Ramos (cell line): Measurements from ENCODE around the gene ZBTB8OS.
"Not testable (repeated sequence)": the region's sequence is repeated elsewhere in the genome, so short reads cannot be mapped to it uniquely, and the experiment has no call there.

Experiments
- in situ Hi-C: fragments of 300-500 bp; cut with MboI; formaldehyde crosslinking; loops from one replicate; pipeline ENCODE4 v1.14.3; 2022; ENCODE audit warnings: low sequenced_read_pairs; ENCODE audit not compliant: unreplicated experiment

ZBTB8OS gene

GRCh38 chr1:32650248-32650751 lies at the start of gene ZBTB8OS:
Gene ZBTB8OS (minus strand): TSS chr1:32650550. CDS start chr1:32650529, 21 bp downstream.
- in situ Hi-C loops, result no loop called here

- in situ Hi-C loops, result not testable (repeated sequence)
These were observed 46.6 kb upstream of the ZBTB8OS start for GRCh38 chr1:32696996-32697395.

- in situ Hi-C loops, result no loop called here
These were observed 45.7 kb upstream of the ZBTB8OS start for GRCh38 chr1:32696041-32696440.

- in situ Hi-C loops, result no loop called here
These were observed 45.0 kb upstream of the ZBTB8OS start for GRCh38 chr1:32695098-32695904.

GRCh38 chr1:32693455-32694174 lies 43.3 kb upstream of the ZBTB8OS start:
- in situ Hi-C loops, result no loop called here

GRCh38 chr1:32686387-32686786 lies 36.0 kb upstream of the ZBTB8OS start:
- in situ Hi-C loops, result no loop called here

- in situ Hi-C loops, result no loop called here
These were observed 35.1 kb upstream of the ZBTB8OS start for GRCh38 chr1:32685498-32685897.

GRCh38 chr1:32684167-32684811 lies 33.9 kb upstream of the ZBTB8OS start:
- in situ Hi-C loops, result no loop called here

- in situ Hi-C loops, result no loop called here
These were observed 33.0 kb upstream of the ZBTB8OS start for GRCh38 chr1:32683397-32683796.

GRCh38 chr1:32681999-32682398 lies 31.6 kb upstream of the ZBTB8OS start:
- in situ Hi-C loops, result no loop called here

- in situ Hi-C loops, result no loop called here
These were observed 31.2 kb upstream of the ZBTB8OS start for GRCh38 chr1:32681509-32681908.

GRCh38 chr1:32680642-32681041 lies 30.3 kb upstream of the ZBTB8OS start:
- in situ Hi-C loops, result no loop called here

GRCh38 chr1:32679993-32680392 lies 29.6 kb upstream of the ZBTB8OS start:
- in situ Hi-C loops, result not testable (repeated sequence)

- in situ Hi-C loops, result no loop called here
These were observed 26.6 kb upstream of the ZBTB8OS start for GRCh38 chr1:32676945-32677344.

- in situ Hi-C loops, result not testable (repeated sequence)
These were observed 18.4 kb upstream of the ZBTB8OS start for GRCh38 chr1:32668716-32669115.

GRCh38 chr1:32666901-32667566 lies 16.7 kb upstream of the ZBTB8OS start:
- in situ Hi-C loops, result no loop called here

- in situ Hi-C loops, result no loop called here
These were observed 15.6 kb upstream of the ZBTB8OS start for GRCh38 chr1:32665915-32666314.

GRCh38 chr1:32659581-32659980 lies 9.2 kb upstream of the ZBTB8OS start:
- in situ Hi-C loops, result no loop called here

GRCh38 chr1:32652244-32652962 lies 2.1 kb upstream of the ZBTB8OS start:
- in situ Hi-C loops, result no loop called here
